NCI-H345 (cell line): ENCODE results near the gene TRIM44.
A peak's percentile ranks its signal among the peaks of the same experiment; 100 is the strongest.
"Not testable (repeated sequence)": the region's sequence is repeated elsewhere in the genome, so short reads cannot be mapped to it uniquely, and the experiment has no call there.

Experiments
- DNase-seq: peaks from one replicate; lab custom pipeline; 2025; lab: John Stamatoyannopoulos, UW

TRIM44 gene

GRCh38 chr11:35633827-35634423, 28.6 kb upstream of the TRIM44 start:
- DNase-seq = no peak

- DNase-seq = no peak
These were observed 26.6 kb upstream of the TRIM44 start for GRCh38 chr11:35635933-35636332.

- DNase-seq = no peak
These were observed 22.9 kb upstream of the TRIM44 start for GRCh38 chr11:35639591-35640179.

GRCh38 chr11:35641171-35641897, 21.2 kb upstream of the TRIM44 start:
- no peak for DNase-seq

GRCh38 chr11:35641964-35642363, 20.6 kb upstream of the TRIM44 start:
- no peak for DNase-seq

GRCh38 chr11:35647421-35648093, 15.0 kb upstream of the TRIM44 start:
- DNase-seq = no peak

GRCh38 chr11:35650006-35650405, 12.6 kb upstream of the TRIM44 start:
- no peak for DNase-seq

- DNase-seq = no peak
These were observed 12.1 kb upstream of the TRIM44 start for GRCh38 chr11:35650467-35650866.

- DNase-seq = no peak
These were observed 11.3 kb upstream of the TRIM44 start for GRCh38 chr11:35651263-35651662.

GRCh38 chr11:35652786-35653185, 9.8 kb upstream of the TRIM44 start:
- DNase-seq = not testable (repeated sequence)

- DNase-seq = no peak
These were observed 7.9 kb upstream of the TRIM44 start for GRCh38 chr11:35654711-35655110.

GRCh38 chr11:35655254-35655653, 7.3 kb upstream of the TRIM44 start:
- DNase-seq = no peak

- no peak for DNase-seq
These were observed 6.7 kb upstream of the TRIM44 start for GRCh38 chr11:35655856-35656255.

GRCh38 chr11:35658020-35658948, 4.3 kb upstream of the TRIM44 start:
- DNase-seq = no peak

- no peak for DNase-seq
These were observed 1.0 kb upstream of the TRIM44 start for GRCh38 chr11:35661534-35661933.

- DNase-seq = peak; percentile 68
These were observed 420 bp upstream of the TRIM44 start for GRCh38 chr11:35662061-35662648.

GRCh38 chr11:35663408-35663702, 780 bp downstream of the TRIM44 start:
- DNase-seq = no peak

- no peak for DNase-seq
These were observed 2.4 kb downstream of the TRIM44 start for GRCh38 chr11:35664977-35665441.

- no peak for DNase-seq
These were observed 4.7 kb downstream of the TRIM44 start for GRCh38 chr11:35667257-35667656.

- DNase-seq = not testable (repeated sequence)
These were observed 5.8 kb downstream of the TRIM44 start for GRCh38 chr11:35668350-35668749.

GRCh38 chr11:35671396-35672127, 9.0 kb downstream of the TRIM44 start:
- no peak for DNase-seq
